ENCODE results near the gene TNIK.
A peak's percentile ranks its signal among the peaks of the same experiment; 100 is the strongest.

DNA sequence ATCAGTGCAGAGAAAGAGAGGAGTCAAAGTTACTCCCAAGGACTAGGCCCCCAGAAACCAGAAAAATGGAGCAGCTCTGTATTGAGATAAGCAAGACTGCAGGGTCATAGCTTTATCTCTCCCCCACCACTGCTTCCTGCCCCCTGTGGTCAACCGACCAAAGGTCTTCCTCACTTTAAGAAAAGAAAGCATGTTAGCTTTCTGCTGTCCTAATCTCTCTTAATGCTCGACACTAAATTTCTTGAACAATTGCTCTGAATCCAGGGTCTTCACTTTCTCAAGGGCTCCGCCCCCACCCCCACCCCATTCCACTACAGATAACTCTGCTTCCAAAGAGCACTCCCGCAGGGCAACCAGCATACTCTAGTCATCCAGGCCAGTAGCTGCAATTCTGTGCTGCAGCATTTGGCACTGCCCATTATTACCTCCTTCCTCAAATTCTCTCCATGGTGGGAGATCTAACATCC, 31.9 kb downstream of the TNIK start:
- TF ChIP-seq CTCF (conservative IDR thresholded peaks at IDR 0.05; ENCODE audit: low read length) = 0 out of 2 replicates have a peak, but pooled peaks have one; percentile 15
- TF ChIP-seq EZH2phosphoT487 (IDR thresholded peaks at IDR 0.05; ENCODE audit: borderline replicate concordance) = no peak

Data from Loucy (cell line).